OCI-LY1 (cell line): ENCODE results near the gene POLE4.

Source experiments
- EZH2 ChIP-seq: fragments of 200-600 bp; sonication (generic), shearing (Covaris generic); IDR thresholded peaks from 2 replicates; pipeline ENCODE4 v1.8.0; 2017; ENCODE audit warnings: borderline replicate concordance, mixed run types, mild to moderate bottlenecking, antibody characterized with exemption, low read length, moderate library complexity, mixed read lengths
- TF ChIP-seq, protein P1 (sequence below): fragments of 200-600 bp; sonication (generic), shearing (Covaris generic); IDR thresholded peaks from 2 replicates; pipeline ENCODE4 v1.5.1; 2017; ENCODE audit warnings: mild to moderate bottlenecking, antibody characterized with exemption, low read length, moderate library complexity, mixed read lengths

- TF ChIP-seq, protein P1, sequence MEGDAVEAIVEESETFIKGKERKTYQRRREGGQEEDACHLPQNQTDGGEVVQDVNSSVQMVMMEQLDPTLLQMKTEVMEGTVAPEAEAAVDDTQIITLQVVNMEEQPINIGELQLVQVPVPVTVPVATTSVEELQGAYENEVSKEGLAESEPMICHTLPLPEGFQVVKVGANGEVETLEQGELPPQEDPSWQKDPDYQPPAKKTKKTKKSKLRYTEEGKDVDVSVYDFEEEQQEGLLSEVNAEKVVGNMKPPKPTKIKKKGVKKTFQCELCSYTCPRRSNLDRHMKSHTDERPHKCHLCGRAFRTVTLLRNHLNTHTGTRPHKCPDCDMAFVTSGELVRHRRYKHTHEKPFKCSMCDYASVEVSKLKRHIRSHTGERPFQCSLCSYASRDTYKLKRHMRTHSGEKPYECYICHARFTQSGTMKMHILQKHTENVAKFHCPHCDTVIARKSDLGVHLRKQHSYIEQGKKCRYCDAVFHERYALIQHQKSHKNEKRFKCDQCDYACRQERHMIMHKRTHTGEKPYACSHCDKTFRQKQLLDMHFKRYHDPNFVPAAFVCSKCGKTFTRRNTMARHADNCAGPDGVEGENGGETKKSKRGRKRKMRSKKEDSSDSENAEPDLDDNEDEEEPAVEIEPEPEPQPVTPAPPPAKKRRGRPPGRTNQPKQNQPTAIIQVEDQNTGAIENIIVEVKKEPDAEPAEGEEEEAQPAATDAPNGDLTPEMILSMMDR = no peak
- TF ChIP-seq EZH2 = no peak
Observed at GRCh38 chr2:74911061-74911460, 47.4 kb upstream of the POLE4 start.
